CD14-positive monocyte (primary cell): ENCODE measurements around the gene ZNF792. TPM values are rescaled to one million over a fixed set of nuclear protein-coding genes. Genes with fewer than 3 reads are reported as not detected.

Experiments used
- DNase-seq, 3 donors: peaks; one replicate each; pipeline ENCODE4 v3.0.0-alpha.2; 2011 to 2022
- H2AFZ ChIP-seq: 2 replicates; pipeline ENCODE4 v1.6.0; 2012; ENCODE audit warnings: mild to moderate bottlenecking, low read depth, low read length, inconsistent platforms; ENCODE audit not compliant: insufficient read depth, poor library complexity, severe bottlenecking
- H3K27ac ChIP-seq, 2 donors: 1 replicate in 1 of 2; 2 replicates in 1 of 2; pipeline ENCODE4 v1.5.1; 2012 to 2013; ENCODE audit warnings: low read length in 2 of 2, control low read depth in 1 of 2, inconsistent platforms in 1 of 2, low read depth in 1 of 2, mild to moderate bottlenecking in 1 of 2
- H3K27me3 ChIP-seq, 2 donors: one replicate each; pipeline versions ENCODE4 v1.6.0 to v1.6.1; 2011 to 2013; ENCODE audit warnings: low read length in 2 of 2; ENCODE audit not compliant: control insufficient read depth in 2 of 2, insufficient read depth in 2 of 2
- H3K36me3 ChIP-seq, 2 donors: replicated peaks in 1 of 2; 1 replicate in 1 of 2; 2 replicates in 1 of 2; pipeline versions ENCODE4 v1.5.1 to v1.6.1; 2012 to 2013; ENCODE audit warnings: low read length in 2 of 2, control low read depth in 1 of 2, inconsistent platforms in 1 of 2, mild to moderate bottlenecking in 1 of 2; ENCODE audit not compliant: insufficient read depth in 2 of 2, control insufficient read depth in 1 of 2
- H3K4me1 ChIP-seq, 2 donors: 1 replicate in 1 of 2; 2 replicates in 1 of 2; pipeline versions ENCODE4 v1.5.1 to v1.6.1; 2012 to 2013; ENCODE audit warnings: low read length in 2 of 2, control low read depth in 1 of 2, inconsistent platforms in 1 of 2, mild to moderate bottlenecking in 1 of 2, moderate library complexity in 1 of 2; ENCODE audit not compliant: insufficient read depth in 2 of 2, control insufficient read depth in 1 of 2
- H3K4me2 ChIP-seq: replicated peaks from 2 replicates; pipeline ENCODE3; 2012; ENCODE audit warnings: low read length, moderate library complexity, mild to moderate bottlenecking; ENCODE audit not compliant: poor library complexity, severe bottlenecking; ENCODE audit errors: extremely low read depth
- H3K4me3 ChIP-seq, 3 experiments: fragments of 200-600 bp in 1 of 3; sonication (generic) in 1 of 3; replicated peaks in 1 of 3; 1 replicate in 2 of 3; 2 replicates in 1 of 3; pipeline ENCODE4 v1.5.1; 2011 to 2013; ENCODE audit warnings: low read length in 3 of 3, mild to moderate bottlenecking in 3 of 3, control low read depth in 2 of 3, low read depth in 2 of 3, inconsistent platforms in 1 of 3, moderate library complexity in 1 of 3
- H3K79me2 ChIP-seq: 2 replicates; pipeline ENCODE4 v1.6.0; 2012; ENCODE audit warnings: mild to moderate bottlenecking, control low read depth, inconsistent platforms, low read length, moderate library complexity; ENCODE audit not compliant: insufficient read depth
- H3K9ac ChIP-seq: 2 replicates; pipeline ENCODE4 v1.6.0; 2017; ENCODE audit warnings: low read length, mild to moderate bottlenecking; ENCODE audit not compliant: insufficient read depth, poor library complexity, severe bottlenecking
- H3K9me3 ChIP-seq, 2 donors: replicated peaks in 1 of 2; 1 replicate in 1 of 2; 2 replicates in 1 of 2; pipeline versions ENCODE4 v1.5.1 to v1.6.1; 2012 to 2013; ENCODE audit warnings: low read length in 2 of 2, control low read depth in 1 of 2; ENCODE audit not compliant: control insufficient read depth in 1 of 2, insufficient read depth in 1 of 2
- H4K20me1 ChIP-seq: 2 replicates; pipeline ENCODE4 v1.6.0; 2012; ENCODE audit warnings: mild to moderate bottlenecking, low read length, control low read depth, moderate library complexity; ENCODE audit not compliant: insufficient read depth
- H3K27ac Mint-ChIP-seq, 7 donors: one replicate each; pipeline ENCODE4 v1.8.0; 2020; ENCODE audit warnings: mild to moderate bottlenecking in 7 of 7, mixed read lengths in 7 of 7, moderate library complexity in 6 of 7, inconsistent platforms in 2 of 7
- H3K27me3 Mint-ChIP-seq, 3 donors: one replicate each; pipeline ENCODE4 v1.8.0; 2021 to 2022; ENCODE audit warnings: low read depth in 3 of 3, mild to moderate bottlenecking in 3 of 3, mixed read lengths in 3 of 3, moderate library complexity in 3 of 3, inconsistent platforms in 1 of 3
- H3K36me3 Mint-ChIP-seq, 2 donors: one replicate each; pipeline ENCODE4 v1.8.0; 2020; ENCODE audit warnings: mixed read lengths in 2 of 2, inconsistent platforms in 1 of 2, mild to moderate bottlenecking in 1 of 2
- H3K4me1 Mint-ChIP-seq: one replicate; pipeline ENCODE4 v1.8.0; 2020; ENCODE audit warnings: mild to moderate bottlenecking, mixed read lengths
- H3K4me3 Mint-ChIP-seq, 2 donors: one replicate each; pipeline ENCODE4 v1.8.0; 2020; ENCODE audit warnings: mild to moderate bottlenecking in 2 of 2, mixed read lengths in 2 of 2, moderate library complexity in 1 of 2
- H3K9me3 Mint-ChIP-seq, 7 donors: one replicate each; pipeline ENCODE4 v1.8.0; 2020 to 2022; ENCODE audit warnings: mixed read lengths in 7 of 7, mild to moderate bottlenecking in 6 of 7, moderate library complexity in 6 of 7, inconsistent platforms in 2 of 7
- CTCF ChIP-seq: fragments of 200-600 bp; IDR thresholded peaks from one replicate; pipeline ENCODE4 v1.8.0; 2022; ENCODE audit warnings: antibody characterized with exemption, mild to moderate bottlenecking
- WGBS: methylation state at CpG from one replicate; pipeline ENCODE4 v1.1.5; 2013; ENCODE audit warnings: missing lambda C conversion rate; ENCODE audit not compliant: insufficient coverage; 5-methylcytosine and 5-hydroxymethylcytosine counted together
- intact Hi-C, 2 donors: fragments of 100-400 bp; cut with micrococcal nuclease; formaldehyde crosslinking; loops; one replicate each; pipeline versions ENCODE4 v1.15.0 to v1.15.1; 2023
- polyA plus RNA-seq, 3 donors: library from polyadenylated mRNA; depleted of rRNA in 1 of 3; unstranded in 2 of 3; stranded (reverse) in 1 of 3; fragments of 300-500 nt in 2 of 3; fragments of >200 nt in 1 of 3; fragmentation: Illumina TruSeq in 2 of 3; gene quantifications; 1 replicate in 2 of 3; 2 replicates in 1 of 3; pipeline ENCODE4 v1.2.3, GENCODE V29; 2012 to 2021

The ZNF792 gene
- polyA plus RNA-seq, 3 donors: 1.3 to 3.3 (median 1.7) TPM

DNA sequence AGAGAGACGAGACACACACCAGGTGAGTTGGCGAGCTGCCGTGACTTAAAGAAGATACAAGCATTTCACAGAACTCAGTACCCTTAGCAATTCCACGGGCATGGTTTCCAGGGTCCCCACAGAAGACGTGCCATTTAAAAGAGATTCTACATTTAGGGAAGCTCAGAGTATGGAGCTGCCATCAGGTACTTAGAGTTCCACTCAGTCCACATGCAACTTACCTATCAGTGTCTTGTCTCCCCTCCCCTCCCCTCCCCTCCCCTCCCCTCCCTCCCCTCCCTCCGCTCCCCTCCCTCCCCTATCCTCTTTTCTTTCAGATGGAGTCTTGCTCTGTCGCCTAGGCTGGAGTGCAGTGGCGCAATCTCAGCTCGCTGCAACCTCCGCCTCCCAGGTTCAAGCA lies 25.1 kb downstream of the ZNF792 start:
- Mint-ChIP-seq H3K27ac (no peak overlapping the region), H3K4me3 (no peak overlapping the region), H3K4me1 (no peaks in the 10 kb centered on the region), H3K36me3 (peaks cover 4 to 6% of the 10 kb centered on the region in 2 donors), H3K27me3 (peaks cover 0 to 2% (median 1%) of the 10 kb centered on the region in 3 donors), H3K9me3 (peaks cover 25 to 70% (median 48%) of the 10 kb centered on the region in 7 donors)
- peaks cover 0 to 5% of the 10 kb centered on the region in 2 donors for H3K36me3 ChIP-seq
- H2AFZ ChIP-seq: no peak overlapping the region
- no peak for DNase-seq
- no peak overlapping the region for H3K9ac ChIP-seq
- H3K4me1 ChIP-seq: no peaks in the 10 kb centered on the region
- H3K27me3 ChIP-seq: no peaks in the 10 kb centered on the region
- H3K27ac ChIP-seq: no peak overlapping the region
- WGBS: 82% methylated on average over 3 of the region's 10 CpGs
- H4K20me1 ChIP-seq: no peaks in the 10 kb centered on the region
- intact Hi-C loops: no loop called here
- TF ChIP-seq CTCF: no peak
- H3K9me3 ChIP-seq: peaks cover 35 to 44% of the 10 kb centered on the region in 2 donors
- no peaks in the 10 kb centered on the region for H3K79me2 ChIP-seq
- no peak overlapping the region for H3K4me3 ChIP-seq
- H3K4me2 ChIP-seq: no peak overlapping the region

- Histone ChIP-seq H3K4me1 (no peaks in the 10 kb centered on the region), H3K4me3 (no peak overlapping the region), H2AFZ (no peak overlapping the region), H3K36me3 (no peaks in the 10 kb centered on the region), H3K9me3 (peaks cover 22 to 23% of the 10 kb centered on the region in 2 donors), H4K20me1 (no peaks in the 10 kb centered on the region), H3K27ac (no peak overlapping the region), H3K9ac (no peak overlapping the region), H3K27me3 (no peaks in the 10 kb centered on the region), H3K4me2 (no peak overlapping the region), H3K79me2 (no peaks in the 10 kb centered on the region)
- no peaks in the 10 kb centered on the region for H3K4me1 Mint-ChIP-seq
- no peak overlapping the region for H3K4me3 Mint-ChIP-seq
- no peak overlapping the region for H3K27ac Mint-ChIP-seq
- peaks cover 16 to 48% (median 31%) of the 10 kb centered on the region in 7 donors for H3K9me3 Mint-ChIP-seq
- no peak for TF ChIP-seq CTCF
- 100% methylated on average over 3 of the region's 4 CpGs for WGBS
- peaks cover 3 to 7% of the 10 kb centered on the region in 2 donors for H3K36me3 Mint-ChIP-seq
- peaks cover 0 to 2% (median 1%) of the 10 kb centered on the region in 3 donors for H3K27me3 Mint-ChIP-seq
- no peak for DNase-seq
- intact Hi-C loops: no loop called here
Observed at GRCh38 chr19:34936184-34936583, 27.8 kb downstream of the ZNF792 start.
